Fibroblast of villous mesenchyme (primary cell): ENCODE measurements around the gene PMF1. TPM values are rescaled to one million over a fixed set of nuclear protein-coding genes. Genes with fewer than 3 reads are reported as not detected.

Experiments
- DNase-seq: peaks from one replicate; pipeline ENCODE4 v3.0.0-alpha.2; 2010; ENCODE audit warnings: low read depth
- H3K4me3 ChIP-seq: 2 replicates; pipeline ENCODE4 v1.5.1; 2011; ENCODE audit warnings: low read depth, mild to moderate bottlenecking, low read length
- small RNA-seq: library from RNA; depleted of rRNA; stranded (forward); fragments of <200 nt; gene quantifications from one replicate; pipeline ENCODE3, GENCODE V24; 2012
- total RNA-seq: library from RNA; depleted of rRNA; stranded (reverse); fragments of >200 nt; gene quantifications from 2 replicates; pipeline ENCODE4 v1.2.3, GENCODE V29; 2012
- TF ChIP-seq, protein P1 (sequence below): IDR thresholded peaks from 2 replicates; pipeline ENCODE4 v1.5.1; 2012; ENCODE audit warnings: low read depth, mild to moderate bottlenecking, low read length; ENCODE audit not compliant: insufficient read depth

PMF1 gene
- total RNA-seq, 1 donor, result 30.2 TPM

- peak within 1 kb of the TSS; percentile 71 for H3K4me3 ChIP-seq
- TF ChIP-seq, protein P1, sequence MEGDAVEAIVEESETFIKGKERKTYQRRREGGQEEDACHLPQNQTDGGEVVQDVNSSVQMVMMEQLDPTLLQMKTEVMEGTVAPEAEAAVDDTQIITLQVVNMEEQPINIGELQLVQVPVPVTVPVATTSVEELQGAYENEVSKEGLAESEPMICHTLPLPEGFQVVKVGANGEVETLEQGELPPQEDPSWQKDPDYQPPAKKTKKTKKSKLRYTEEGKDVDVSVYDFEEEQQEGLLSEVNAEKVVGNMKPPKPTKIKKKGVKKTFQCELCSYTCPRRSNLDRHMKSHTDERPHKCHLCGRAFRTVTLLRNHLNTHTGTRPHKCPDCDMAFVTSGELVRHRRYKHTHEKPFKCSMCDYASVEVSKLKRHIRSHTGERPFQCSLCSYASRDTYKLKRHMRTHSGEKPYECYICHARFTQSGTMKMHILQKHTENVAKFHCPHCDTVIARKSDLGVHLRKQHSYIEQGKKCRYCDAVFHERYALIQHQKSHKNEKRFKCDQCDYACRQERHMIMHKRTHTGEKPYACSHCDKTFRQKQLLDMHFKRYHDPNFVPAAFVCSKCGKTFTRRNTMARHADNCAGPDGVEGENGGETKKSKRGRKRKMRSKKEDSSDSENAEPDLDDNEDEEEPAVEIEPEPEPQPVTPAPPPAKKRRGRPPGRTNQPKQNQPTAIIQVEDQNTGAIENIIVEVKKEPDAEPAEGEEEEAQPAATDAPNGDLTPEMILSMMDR, result no peak
- peak; percentile 99 for DNase-seq
Measured at GRCh38 chr1:156282479-156283222, 69.8 kb downstream of the PMF1 start, which contains the start of gene SMG5. TSS of gene SMG5 (minus strand) at chr1:156282825. CDS start at chr1:156282680, 145 bp downstream.

DNA sequence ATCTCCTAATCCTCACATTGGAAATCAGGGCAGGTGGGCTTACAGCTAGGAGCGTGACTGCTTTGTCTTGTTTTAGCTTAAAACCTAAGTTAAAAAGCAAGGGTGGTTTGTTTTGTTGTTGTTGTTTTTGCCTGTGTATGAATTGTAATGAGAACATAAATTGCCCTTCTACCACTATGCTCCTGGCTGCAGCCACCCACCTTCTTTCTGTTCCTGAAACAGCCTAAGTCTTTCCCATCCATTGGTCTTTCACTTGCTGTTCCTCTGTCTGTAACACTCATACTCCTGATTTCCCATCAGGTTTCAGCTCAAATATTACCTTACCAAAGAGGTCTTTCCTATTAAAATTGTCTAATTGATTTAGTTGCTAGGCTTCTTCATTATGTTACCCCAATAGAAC is 70.7 kb downstream of the PMF1 start:
- DNase-seq, result no peak
- H3K4me3 ChIP-seq, result peak overlapping the region; percentile 71
- TF ChIP-seq, protein P1, result no peak

DNA sequence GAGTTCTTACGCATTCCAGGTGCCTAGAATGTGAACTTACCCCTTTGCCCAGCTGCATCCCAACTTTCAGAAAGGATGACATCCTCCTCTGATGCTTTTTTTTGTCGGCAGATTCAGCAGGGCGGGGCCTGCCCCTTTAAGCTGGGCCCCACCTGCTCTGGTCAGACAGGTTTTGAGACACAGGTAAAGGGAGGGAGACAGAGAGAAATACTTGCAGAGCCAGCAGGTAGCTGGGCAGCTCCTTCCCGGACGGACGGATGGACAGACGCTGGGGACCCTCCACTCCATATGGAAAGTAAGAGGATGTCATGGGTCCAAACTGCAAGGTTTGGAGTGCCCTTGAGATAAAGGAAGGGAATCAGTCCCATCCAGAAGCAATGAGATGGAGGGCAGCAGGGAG is 71.3 kb downstream of the PMF1 start, which contains the start of gene TMEM79:
TMEM79 (plus strand) TSS at position 214 of the 400 bp plus-strand sequence. CDS start 902 bp downstream, outside the sequence.
- DNase-seq, result no peak
- TF ChIP-seq, protein P1, result no peak

GRCh38 chr1:156284757-156285156 is 72.0 kb downstream of the PMF1 start:
- H3K4me3 ChIP-seq, result no peak overlapping the region
- no peak for DNase-seq
- TF ChIP-seq, protein P1, result no peak

More for the DNA sequence above, 71.3 kb downstream of the PMF1 start, which contains the start of gene TMEM79:
- peak within 1 kb of the TSS; percentile 71 for H3K4me3 ChIP-seq

GRCh38 chr1:156285437-156285836 is 72.6 kb downstream of the PMF1 start:
- no peak for DNase-seq
- TF ChIP-seq, protein P1, result no peak

GRCh38 chr1:156286061-156286460 is 73.3 kb downstream of the PMF1 start:
- H3K4me3 ChIP-seq, result no peak overlapping the region
- DNase-seq, result no peak
- TF ChIP-seq, protein P1, result no peak

More at GRCh38 chr1:156285437-156285836, 72.6 kb downstream of the PMF1 start:
- no peak overlapping the region for H3K4me3 ChIP-seq

Small RNAs within 50 kb of the gene (small RNA-seq; reads per million reads assigned to genes)
- gene RF00568, result not detected

Other genes starting within 250 kb of the PMF1 start
- 137 and 146 TPM in 2 replicates for gene ARHGEF2, start 234.5 kb upstream of the PMF1 start, total RNA-seq
- 381 and 386 TPM in 2 replicates for gene SSR2, start 192.1 kb upstream of the PMF1 start, total RNA-seq
- gene UBQLN4, start 159.2 kb upstream of the PMF1 start, total RNA-seq, result 13.5 and 20.3 TPM in 2 replicates
- 38.3 and 40.6 TPM in 2 replicates for gene LAMTOR2, start 158.2 kb upstream of the PMF1 start, total RNA-seq
- gene RAB25, start 151.8 kb upstream of the PMF1 start, total RNA-seq, result not detected in 2 replicates
- 1.7 and 1.9 TPM in 2 replicates for gene MEX3A, start 130.5 kb upstream of the PMF1 start, total RNA-seq
- gene LMNA, start 98.3 kb upstream of the PMF1 start, total RNA-seq, result 694 and 1,059 TPM in 2 replicates
- 0.43 and 0.64 TPM in 2 replicates for gene SEMA4A, start 59.4 kb upstream of the PMF1 start, total RNA-seq
- 17.1 and 18.6 TPM in 2 replicates for gene SLC25A44, start 18.9 kb upstream of the PMF1 start, total RNA-seq
- gene BGLAP, start 29.2 kb downstream of the PMF1 start, total RNA-seq, result not detected in 2 replicates
- 0.43 and 0.64 TPM in 2 replicates for gene PAQR6, start 35.0 kb downstream of the PMF1 start, total RNA-seq
- gene SMG5, start 69.8 kb downstream of the PMF1 start, total RNA-seq, result 52.2 and 63.5 TPM in 2 replicates
- 0.86 and 1.3 TPM in 2 replicates for gene TMEM79, start 71.3 kb downstream of the PMF1 start, total RNA-seq
- 55.3 and 55.4 TPM in 2 replicates for gene GLMP, start 82.7 kb downstream of the PMF1 start, total RNA-seq
- gene VHLL, start 86.3 kb downstream of the PMF1 start, total RNA-seq, result 0.32 TPM in 1 of 2 replicates, not detected in the other
- 268 and 431 TPM in 2 replicates for gene CCT3, start 125.3 kb downstream of the PMF1 start, total RNA-seq
- not detected in 2 replicates for gene TSACC, start 125.5 kb downstream of the PMF1 start, total RNA-seq
- gene RHBG, start 156.2 kb downstream of the PMF1 start, total RNA-seq, result not detected in 2 replicates